Measurements from ENCODE around the gene TMA7.
"Not testable (repeated sequence)": the region's sequence is repeated elsewhere in the genome, so short reads cannot be mapped to it uniquely, and the experiment has no call there.

The TMA7 gene

GRCh38 chr3:48460517-48460902, 20.5 kb downstream of the TMA7 start:
- Histone ChIP-seq H3K27me3 (ENCODE audit: control insufficient read depth in 1 of 2, insufficient read depth in 2 of 2, low read length in 2 of 2) (no peaks in the 10 kb centered on the region), H3K4me1 (ENCODE audit: control insufficient read depth, insufficient read depth, low read length) (peaks cover 10% of the 10 kb centered on the region), H3K9me3 (ENCODE audit: control insufficient read depth in 2 of 2, low read length in 2 of 2) (no peaks in the 10 kb centered on the region), H3K36me3 (ENCODE audit: control insufficient read depth in 2 of 2, insufficient read depth in 2 of 2, low read length in 2 of 2) (peaks cover 32 to 33% of the 10 kb centered on the region in 2 donors), H3K4me3 (ENCODE audit: low read length in 2 of 2) (no peak overlapping the region), H3K9ac (ENCODE audit: low read length in 2 of 2) (no peak overlapping the region), H3K27ac (ENCODE audit: low read length) (no peak overlapping the region)

GRCh38 chr3:48461767-48462166, 21.7 kb downstream of the TMA7 start:
- H3K9me3 ChIP-seq (ENCODE audit: control insufficient read depth in 2 of 2, low read length in 2 of 2); H3K9ac ChIP-seq (ENCODE audit: low read length in 2 of 2); H3K27ac ChIP-seq (ENCODE audit: low read length); H3K4me3 ChIP-seq (ENCODE audit: low read length in 2 of 2); H3K27me3 ChIP-seq (ENCODE audit: control insufficient read depth in 1 of 2, insufficient read depth in 2 of 2, low read length in 2 of 2): not testable (repeated sequence)
- H3K36me3 ChIP-seq (ENCODE audit: control insufficient read depth in 2 of 2, insufficient read depth in 2 of 2, low read length in 2 of 2) = peaks cover 32% of the 10 kb centered on the region in 2 donors
- peaks cover 22% of the 10 kb centered on the region for H3K4me1 ChIP-seq (ENCODE audit: control insufficient read depth, insufficient read depth, low read length)

GRCh38 chr3:48463703-48464102, 23.6 kb downstream of the TMA7 start:
- Histone ChIP-seq H3K4me1 (ENCODE audit: control insufficient read depth, insufficient read depth, low read length) (peaks cover 40% of the 10 kb centered on the region), H3K27ac (ENCODE audit: low read length) (no peak overlapping the region), H3K36me3 (ENCODE audit: control insufficient read depth in 2 of 2, insufficient read depth in 2 of 2, low read length in 2 of 2) (peaks cover 41% of the 10 kb centered on the region in 2 donors), H3K9ac (ENCODE audit: low read length in 2 of 2) (no peak overlapping the region), H3K27me3 (ENCODE audit: control insufficient read depth in 1 of 2, insufficient read depth in 2 of 2, low read length in 2 of 2) (no peaks in the 10 kb centered on the region), H3K4me3 (ENCODE audit: low read length in 2 of 2) (no peak overlapping the region), H3K9me3 (ENCODE audit: control insufficient read depth in 2 of 2, low read length in 2 of 2) (no peaks in the 10 kb centered on the region)

GRCh38 chr3:48464713-48465221, 24.7 kb downstream of the TMA7 start:
- Histone ChIP-seq H3K9ac (ENCODE audit: low read length in 2 of 2) (peak overlapping the region; percentile 89 to 95), H3K4me3 (ENCODE audit: low read length in 2 of 2) (no peak overlapping the region), H3K27me3 (ENCODE audit: control insufficient read depth in 1 of 2, insufficient read depth in 2 of 2, low read length in 2 of 2) (no peaks in the 10 kb centered on the region), H3K36me3 (ENCODE audit: control insufficient read depth in 2 of 2, insufficient read depth in 2 of 2, low read length in 2 of 2) (peaks cover 37 to 40% of the 10 kb centered on the region in 2 donors), H3K9me3 (ENCODE audit: control insufficient read depth in 2 of 2, low read length in 2 of 2) (no peaks in the 10 kb centered on the region), H3K4me1 (ENCODE audit: control insufficient read depth, insufficient read depth, low read length) (peaks cover 50% of the 10 kb centered on the region), H3K27ac (ENCODE audit: low read length) (peak overlapping the region; percentile 98)

- H3K4me1 ChIP-seq (ENCODE audit: control insufficient read depth, insufficient read depth, low read length) = peaks cover 54% of the 10 kb centered on the region
- no peaks in the 10 kb centered on the region for H3K27me3 ChIP-seq (ENCODE audit: control insufficient read depth in 1 of 2, insufficient read depth in 2 of 2, low read length in 2 of 2)
- H3K36me3 ChIP-seq (ENCODE audit: control insufficient read depth in 2 of 2, insufficient read depth in 2 of 2, low read length in 2 of 2) = peaks cover 33 to 36% of the 10 kb centered on the region in 2 donors
- H3K27ac ChIP-seq (ENCODE audit: low read length) = peak overlapping the region; percentile 98
- no peaks in the 10 kb centered on the region for H3K9me3 ChIP-seq (ENCODE audit: control insufficient read depth in 2 of 2, low read length in 2 of 2)
- peak overlapping the region; percentile 68 to 79 for H3K4me3 ChIP-seq (ENCODE audit: low read length in 2 of 2)
- peak overlapping the region; percentile 89 to 95 for H3K9ac ChIP-seq (ENCODE audit: low read length in 2 of 2)
These were observed 25.1 kb downstream of the TMA7 start for GRCh38 chr3:48465237-48465530.

DNA sequence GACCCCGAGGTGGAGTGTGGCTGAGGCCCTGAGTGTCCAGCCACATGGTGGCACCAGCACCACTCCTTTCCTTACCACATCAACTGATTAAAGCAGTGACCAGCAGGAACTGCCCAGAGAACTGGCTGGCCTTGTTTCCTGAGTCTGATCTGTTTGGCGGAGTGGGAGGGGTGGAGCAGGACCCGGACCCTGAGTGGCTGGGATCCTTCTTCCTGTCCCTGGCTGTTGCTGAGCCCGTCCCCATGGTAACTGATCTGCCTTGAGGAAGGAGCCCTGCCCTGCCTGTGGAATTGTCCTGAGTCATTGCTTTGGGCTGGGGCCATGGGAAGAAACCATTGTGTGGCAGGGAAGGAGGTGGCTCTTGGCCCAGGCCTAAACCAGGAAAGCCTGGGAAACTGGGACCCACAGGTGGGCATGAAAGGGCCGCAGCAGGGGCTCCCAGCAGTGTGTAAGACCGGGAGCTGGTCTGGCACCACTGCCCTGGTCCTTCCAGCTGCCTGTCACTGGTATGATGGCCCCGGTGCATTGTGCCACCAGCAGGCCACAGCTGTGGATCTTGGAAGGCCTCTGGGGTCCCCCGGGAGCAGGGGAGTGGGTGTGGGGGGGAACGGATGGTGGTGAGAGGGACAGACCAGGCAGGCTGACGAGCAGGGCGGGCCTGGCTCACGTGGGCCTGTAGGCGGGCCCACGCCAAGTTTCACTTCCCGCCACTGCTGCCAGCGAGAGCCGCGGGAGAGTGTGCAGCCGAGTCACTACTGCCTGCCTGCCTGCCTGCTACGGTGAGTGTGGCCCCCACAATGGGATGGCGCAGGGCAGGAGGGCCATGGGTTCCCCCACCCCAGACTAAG, 25.7 kb downstream of the TMA7 start:
- H3K36me3 ChIP-seq (ENCODE audit: control insufficient read depth in 2 of 2, insufficient read depth in 2 of 2, low read length in 2 of 2) = peaks cover 27 to 30% of the 10 kb centered on the region in 2 donors

DNA sequence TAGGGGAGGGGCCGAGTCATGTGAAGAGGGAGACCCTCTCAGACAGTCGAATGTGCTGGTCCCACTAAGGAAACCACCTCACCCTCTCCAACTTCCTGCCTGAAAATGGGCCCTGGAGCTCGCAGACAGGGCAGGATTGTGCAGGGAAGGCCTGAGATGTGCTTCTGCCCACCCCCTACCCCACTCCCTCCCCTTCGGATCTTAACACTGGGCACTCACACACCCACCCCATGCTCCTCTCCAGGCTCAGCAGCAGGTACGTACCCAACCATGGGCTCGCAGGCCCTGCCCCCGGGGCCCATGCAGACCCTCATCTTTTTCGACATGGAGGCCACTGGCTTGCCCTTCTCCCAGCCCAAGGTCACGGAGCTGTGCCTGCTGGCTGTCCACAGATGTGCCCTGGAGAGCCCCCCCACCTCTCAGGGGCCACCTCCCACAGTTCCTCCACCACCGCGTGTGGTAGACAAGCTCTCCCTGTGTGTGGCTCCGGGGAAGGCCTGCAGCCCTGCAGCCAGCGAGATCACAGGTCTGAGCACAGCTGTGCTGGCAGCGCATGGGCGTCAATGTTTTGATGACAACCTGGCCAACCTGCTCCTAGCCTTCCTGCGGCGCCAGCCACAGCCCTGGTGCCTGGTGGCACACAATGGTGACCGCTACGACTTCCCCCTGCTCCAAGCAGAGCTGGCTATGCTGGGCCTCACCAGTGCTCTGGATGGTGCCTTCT, 26.5 kb downstream of the TMA7 start:
- Histone ChIP-seq H3K4me3 (ENCODE audit: low read length in 2 of 2) (peak overlapping the region; percentile 68 to 79), H3K9ac (ENCODE audit: low read length in 2 of 2) (peak overlapping the region; percentile 89 to 95), H3K27ac (ENCODE audit: low read length) (peak overlapping the region; percentile 98), H3K9me3 (ENCODE audit: control insufficient read depth in 2 of 2, low read length in 2 of 2) (no peaks in the 10 kb centered on the region), H3K27me3 (ENCODE audit: control insufficient read depth in 1 of 2, insufficient read depth in 2 of 2, low read length in 2 of 2) (no peaks in the 10 kb centered on the region), H3K4me1 (ENCODE audit: control insufficient read depth, insufficient read depth, low read length) (peaks cover 62% of the 10 kb centered on the region), H3K36me3 (ENCODE audit: control insufficient read depth in 2 of 2, insufficient read depth in 2 of 2, low read length in 2 of 2) (peaks cover 20 to 23% of the 10 kb centered on the region in 2 donors)

More for the DNA sequence above, 25.7 kb downstream of the TMA7 start:
- Histone ChIP-seq H3K4me1 (ENCODE audit: control insufficient read depth, insufficient read depth, low read length) (peaks cover 59% of the 10 kb centered on the region), H3K27me3 (ENCODE audit: control insufficient read depth in 1 of 2, insufficient read depth in 2 of 2, low read length in 2 of 2) (no peaks in the 10 kb centered on the region), H3K27ac (ENCODE audit: low read length) (peak overlapping the region; percentile 98), H3K9me3 (ENCODE audit: control insufficient read depth in 2 of 2, low read length in 2 of 2) (no peaks in the 10 kb centered on the region), H3K4me3 (ENCODE audit: low read length in 2 of 2) (peak overlapping the region; percentile 68 to 79), H3K9ac (ENCODE audit: low read length in 2 of 2) (peak overlapping the region; percentile 89 to 95)

DNA sequence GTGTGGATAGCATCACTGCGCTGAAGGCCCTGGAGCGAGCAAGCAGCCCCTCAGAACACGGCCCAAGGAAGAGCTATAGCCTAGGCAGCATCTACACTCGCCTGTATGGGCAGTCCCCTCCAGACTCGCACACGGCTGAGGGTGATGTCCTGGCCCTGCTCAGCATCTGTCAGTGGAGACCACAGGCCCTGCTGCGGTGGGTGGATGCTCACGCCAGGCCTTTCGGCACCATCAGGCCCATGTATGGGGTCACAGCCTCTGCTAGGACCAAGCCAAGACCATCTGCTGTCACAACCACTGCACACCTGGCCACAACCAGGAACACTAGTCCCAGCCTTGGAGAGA, 27.0 kb downstream of the TMA7 start:
- H3K4me3 ChIP-seq (ENCODE audit: low read length in 2 of 2) = peak overlapping the region; percentile 68 to 79
- H3K27me3 ChIP-seq (ENCODE audit: control insufficient read depth in 1 of 2, insufficient read depth in 2 of 2, low read length in 2 of 2) = no peaks in the 10 kb centered on the region
- H3K27ac ChIP-seq (ENCODE audit: low read length) = peak overlapping the region; percentile 98
- H3K9me3 ChIP-seq (ENCODE audit: control insufficient read depth in 2 of 2, low read length in 2 of 2) = no peaks in the 10 kb centered on the region
- peaks cover 20 to 23% of the 10 kb centered on the region in 2 donors for H3K36me3 ChIP-seq (ENCODE audit: control insufficient read depth in 2 of 2, insufficient read depth in 2 of 2, low read length in 2 of 2)
- peaks cover 67% of the 10 kb centered on the region for H3K4me1 ChIP-seq (ENCODE audit: control insufficient read depth, insufficient read depth, low read length)
- H3K9ac ChIP-seq (ENCODE audit: low read length in 2 of 2) = peak overlapping the region; percentile 89 to 95

DNA sequence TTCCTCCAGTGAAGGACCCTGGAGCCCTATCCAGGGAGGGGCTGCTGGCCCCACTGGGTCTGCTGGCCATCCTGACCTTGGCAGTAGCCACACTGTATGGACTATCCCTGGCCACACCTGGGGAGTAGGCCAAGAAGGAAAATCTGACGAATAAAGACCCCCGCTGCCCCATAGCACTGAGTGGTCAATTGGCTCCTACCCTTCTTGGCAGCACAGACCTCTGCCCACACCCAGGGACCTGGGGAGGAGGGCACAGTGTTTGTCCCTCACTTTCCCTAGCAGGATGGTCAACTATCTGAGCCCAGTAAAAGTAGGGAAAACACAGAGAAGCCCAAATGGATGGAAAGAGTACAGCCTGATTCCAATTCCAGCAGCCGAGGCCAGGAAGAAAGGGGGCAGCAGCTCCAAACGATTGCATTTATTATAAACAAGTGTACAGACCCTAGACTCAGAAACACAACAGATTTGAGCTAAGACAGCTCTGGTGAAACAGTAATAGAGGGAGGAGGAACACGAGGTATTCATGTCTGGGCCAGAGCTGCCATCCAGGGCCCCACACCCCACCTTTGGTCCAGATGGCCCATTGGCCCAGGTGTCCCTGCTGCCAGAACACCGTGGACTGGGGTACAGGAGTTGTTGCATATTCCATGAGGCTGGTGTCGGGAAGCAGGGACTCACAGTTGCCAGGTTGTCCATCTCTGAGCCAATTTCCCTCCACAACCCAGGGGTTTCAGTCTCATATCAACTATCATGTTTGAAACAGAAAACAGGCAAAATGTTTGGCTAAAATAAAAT, 27.6 kb downstream of the TMA7 start:
- peaks cover 20 to 23% of the 10 kb centered on the region in 2 donors for H3K36me3 ChIP-seq (ENCODE audit: control insufficient read depth in 2 of 2, insufficient read depth in 2 of 2, low read length in 2 of 2)
- peak overlapping the region; percentile 89 to 95 for H3K9ac ChIP-seq (ENCODE audit: low read length in 2 of 2)
- H3K27me3 ChIP-seq (ENCODE audit: control insufficient read depth in 1 of 2, insufficient read depth in 2 of 2, low read length in 2 of 2) = no peaks in the 10 kb centered on the region
- H3K4me3 ChIP-seq (ENCODE audit: low read length in 2 of 2) = peak overlapping the region in 1 of 2 donors; percentile 79
- no peaks in the 10 kb centered on the region for H3K9me3 ChIP-seq (ENCODE audit: control insufficient read depth in 2 of 2, low read length in 2 of 2)
- H3K4me1 ChIP-seq (ENCODE audit: control insufficient read depth, insufficient read depth, low read length) = peaks cover 69% of the 10 kb centered on the region
- peak overlapping the region; percentile 98 for H3K27ac ChIP-seq (ENCODE audit: low read length)

DNA sequence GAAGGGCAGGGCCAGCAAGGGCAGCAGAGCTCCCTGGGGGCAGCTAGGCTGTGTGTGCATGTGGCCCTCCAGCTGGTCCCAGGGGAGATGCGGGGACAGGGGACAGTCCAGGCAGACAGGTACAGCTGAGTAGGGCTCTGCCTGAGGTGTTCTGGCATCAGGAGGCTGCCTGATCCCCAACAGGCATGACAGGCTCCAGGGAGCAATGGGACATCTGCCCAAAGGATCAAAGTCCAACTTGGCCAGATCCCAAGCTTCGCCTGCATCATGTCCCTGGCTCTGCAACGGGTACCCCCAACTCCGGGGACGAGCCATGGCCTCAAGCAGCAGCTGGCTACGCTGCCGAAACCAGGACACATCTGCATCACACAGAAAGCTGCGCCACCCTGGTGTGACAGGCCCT, 28.3 kb downstream of the TMA7 start:
- H3K9me3 ChIP-seq (ENCODE audit: control insufficient read depth in 2 of 2, low read length in 2 of 2) = no peaks in the 10 kb centered on the region
- H3K36me3 ChIP-seq (ENCODE audit: control insufficient read depth in 2 of 2, insufficient read depth in 2 of 2, low read length in 2 of 2) = peaks cover 19 to 20% of the 10 kb centered on the region in 2 donors
- peak overlapping the region in 1 of 2 donors; percentile 13 for H3K9ac ChIP-seq (ENCODE audit: low read length in 2 of 2)
- H3K27ac ChIP-seq (ENCODE audit: low read length) = peak overlapping the region; percentile 98
- no peak overlapping the region for H3K4me3 ChIP-seq (ENCODE audit: low read length in 2 of 2)
- H3K4me1 ChIP-seq (ENCODE audit: control insufficient read depth, insufficient read depth, low read length) = peaks cover 73% of the 10 kb centered on the region
- H3K27me3 ChIP-seq (ENCODE audit: control insufficient read depth in 1 of 2, insufficient read depth in 2 of 2, low read length in 2 of 2) = no peaks in the 10 kb centered on the region
